ENCODE measurements around the gene IL1F10.

Gene IL1F10

GRCh38 chr2:113046465-113046864 is 21.3 kb upstream of the IL1F10 start:
- H3K4me3 ChIP-seq (replicated peaks; ENCODE audit: low read depth, low read length), result no peak overlapping the region

GRCh38 chr2:113050921-113051895 is 16.6 kb upstream of the IL1F10 start:
- H3K4me3 ChIP-seq (replicated peaks; ENCODE audit: low read depth, low read length), result no peak overlapping the region
- no peak for TF ChIP-seq CTCF (IDR thresholded peaks at IDR 0.05; ENCODE audit: low read length, missing control alignments)
- no peak for DNase-seq (ENCODE audit: low read depth)

More at GRCh38 chr2:113046465-113046864, 21.3 kb upstream of the IL1F10 start:
- no peak for TF ChIP-seq CTCF (IDR thresholded peaks at IDR 0.05; ENCODE audit: low read length, missing control alignments)
- no peak for DNase-seq (ENCODE audit: low read depth)

DNA sequence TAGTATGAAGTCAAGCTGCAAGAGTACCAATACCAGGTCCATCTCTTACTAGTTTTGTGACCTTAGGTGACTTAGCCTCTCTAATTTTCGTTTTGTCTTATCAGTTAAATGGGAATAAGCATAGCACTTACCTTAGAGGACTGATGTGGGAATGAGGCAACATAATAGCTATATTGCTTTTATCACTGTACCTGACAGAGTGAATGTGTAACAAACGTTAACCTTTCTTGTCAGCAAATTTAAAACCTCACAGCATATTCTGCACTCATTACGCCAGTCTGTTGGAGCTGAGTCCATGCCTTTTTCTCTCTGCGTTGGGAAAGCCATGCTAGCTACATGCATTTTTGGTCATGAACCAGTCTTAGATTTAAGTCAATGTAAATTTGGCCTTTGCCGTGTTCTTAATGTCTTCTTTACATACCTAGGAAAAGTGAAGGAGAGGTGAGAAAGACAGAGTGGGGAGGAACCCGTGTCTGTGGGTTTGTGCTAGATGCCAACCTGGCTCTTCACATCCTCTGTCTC is 15.3 kb upstream of the IL1F10 start, which contains the start of gene IL36B:
Gene IL36B (minus strand): TSS at position 472 of the 522 bp plus-strand sequence.
- no peak within 1 kb of the TSS for H3K4me3 ChIP-seq (replicated peaks; ENCODE audit: low read depth, low read length)
- no peak for DNase-seq (ENCODE audit: low read depth)
- TF ChIP-seq CTCF (IDR thresholded peaks at IDR 0.05; ENCODE audit: low read length, missing control alignments), result no peak

GRCh38 chr2:113053666-113054065 is 14.1 kb upstream of the IL1F10 start:
- H3K4me3 ChIP-seq (replicated peaks; ENCODE audit: low read depth, low read length), result no peak overlapping the region
- TF ChIP-seq CTCF (IDR thresholded peaks at IDR 0.05; ENCODE audit: low read length, missing control alignments), result no peak
- no peak for DNase-seq (ENCODE audit: low read depth)

DNA sequence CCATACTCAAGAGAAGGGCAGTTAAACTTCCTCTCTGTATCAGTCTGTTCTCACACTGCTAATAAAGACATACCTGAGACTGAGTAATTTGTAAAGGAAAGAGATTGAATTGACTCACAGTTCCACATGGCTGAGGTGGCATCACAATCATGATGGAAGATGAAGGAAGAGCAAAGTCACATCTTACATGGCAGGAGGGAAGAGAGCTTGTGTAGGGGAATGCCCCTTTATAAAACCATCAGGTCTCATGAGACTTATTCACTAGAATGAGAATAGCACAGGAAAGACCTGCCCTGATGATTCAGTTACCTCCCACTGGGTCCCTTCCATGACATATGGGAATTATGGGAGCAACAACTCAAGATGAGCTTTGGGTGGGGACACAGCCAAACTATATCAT is 13.7 kb upstream of the IL1F10 start:
- no peak for DNase-seq (ENCODE audit: low read depth)

GRCh38 chr2:113056521-113056920 is 11.2 kb upstream of the IL1F10 start:
- H3K4me3 ChIP-seq (replicated peaks; ENCODE audit: low read depth, low read length), result no peak overlapping the region
- TF ChIP-seq CTCF (IDR thresholded peaks at IDR 0.05; ENCODE audit: low read length, missing control alignments), result no peak
- DNase-seq (ENCODE audit: low read depth), result no peak

More for the DNA sequence above, 13.7 kb upstream of the IL1F10 start:
- no peak overlapping the region for H3K4me3 ChIP-seq (replicated peaks; ENCODE audit: low read depth, low read length)
- no peak for TF ChIP-seq CTCF (IDR thresholded peaks at IDR 0.05; ENCODE audit: low read length, missing control alignments)

All from fibroblast of pulmonary artery (primary cell).